NCI-H774 (cell line): ENCODE results near the gene FAR2.
A peak's percentile ranks its signal among the peaks of the same experiment; 100 is the strongest.
"Not testable (repeated sequence)": the region's sequence is repeated elsewhere in the genome, so short reads cannot be mapped to it uniquely, and the experiment has no call there.

Experiments
- DNase-seq: peaks from one replicate; lab custom pipeline; 2025; lab: John Stamatoyannopoulos, UW

The FAR2 gene

GRCh38 chr12:29281371-29282005 lies 132.4 kb downstream of the FAR2 start:
- DNase-seq: no peak

- DNase-seq: no peak
These were observed 133.1 kb downstream of the FAR2 start for GRCh38 chr12:29282031-29282816.

DNA sequence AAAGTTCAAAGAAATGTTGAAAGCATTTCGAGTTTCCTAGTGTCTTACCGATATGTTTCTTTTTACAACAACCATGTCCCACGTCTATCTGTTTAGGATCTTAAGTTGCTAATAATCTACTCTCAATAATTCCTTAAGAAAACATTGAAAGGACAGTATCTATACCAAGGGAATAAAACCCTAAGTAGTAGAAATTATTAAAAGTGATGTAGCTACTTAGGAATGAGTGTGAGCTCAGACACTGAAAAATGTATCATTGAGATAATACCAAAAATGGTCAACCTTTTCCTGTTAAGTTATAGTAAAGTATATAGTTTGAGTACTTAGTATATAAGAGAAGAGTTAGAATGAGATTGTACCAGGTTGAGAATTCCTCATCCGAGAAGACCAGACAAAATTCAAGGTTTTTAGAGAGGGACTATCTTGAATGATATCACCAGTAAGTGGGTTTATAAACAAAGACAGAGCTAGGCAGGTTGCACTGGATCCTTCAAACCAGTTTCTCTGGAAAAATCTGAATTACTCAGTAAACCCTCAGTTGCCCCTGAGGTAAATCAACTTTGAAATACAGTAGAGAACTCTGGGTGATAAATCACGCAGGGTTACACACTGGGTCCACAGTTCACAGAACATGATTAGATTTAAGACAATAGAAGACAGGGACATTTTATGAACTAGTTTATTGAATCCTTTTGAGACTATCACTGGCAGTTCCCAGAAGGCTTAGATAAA lies 135.1 kb downstream of the FAR2 start:
- no peak for DNase-seq

DNA sequence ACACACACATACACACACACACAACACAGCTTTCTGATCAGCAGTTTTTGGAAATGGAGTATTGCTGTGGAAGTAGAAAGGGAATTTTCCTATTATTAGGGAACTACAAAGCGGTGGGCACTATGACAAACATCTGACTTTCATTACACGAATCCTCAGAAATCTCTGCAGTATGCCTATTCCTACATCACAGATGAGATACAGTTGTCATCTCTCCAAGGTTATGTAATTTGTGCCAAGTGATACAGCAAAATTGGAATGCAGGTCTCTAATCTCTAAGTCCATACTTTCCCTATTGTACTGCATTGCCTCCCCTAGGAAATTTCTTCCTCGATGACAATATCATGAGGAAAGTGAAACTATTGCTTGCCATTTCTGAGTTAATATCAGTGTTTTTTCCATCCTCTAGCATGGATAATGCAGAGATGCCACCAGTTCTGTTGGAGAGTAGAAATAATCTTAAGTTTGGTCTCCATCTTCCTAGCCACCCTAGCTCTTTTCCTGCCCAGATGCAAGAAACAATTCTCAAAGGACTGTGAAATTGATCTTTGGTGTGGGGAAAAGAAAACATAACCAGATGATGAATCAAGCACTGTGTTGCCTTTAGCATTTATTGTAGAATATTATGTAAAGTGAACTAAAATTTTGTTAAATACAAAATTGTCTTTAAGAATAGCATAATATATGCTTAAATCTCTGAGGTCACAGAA lies 137.2 kb downstream of the FAR2 start:
- DNase-seq: no peak

DNA sequence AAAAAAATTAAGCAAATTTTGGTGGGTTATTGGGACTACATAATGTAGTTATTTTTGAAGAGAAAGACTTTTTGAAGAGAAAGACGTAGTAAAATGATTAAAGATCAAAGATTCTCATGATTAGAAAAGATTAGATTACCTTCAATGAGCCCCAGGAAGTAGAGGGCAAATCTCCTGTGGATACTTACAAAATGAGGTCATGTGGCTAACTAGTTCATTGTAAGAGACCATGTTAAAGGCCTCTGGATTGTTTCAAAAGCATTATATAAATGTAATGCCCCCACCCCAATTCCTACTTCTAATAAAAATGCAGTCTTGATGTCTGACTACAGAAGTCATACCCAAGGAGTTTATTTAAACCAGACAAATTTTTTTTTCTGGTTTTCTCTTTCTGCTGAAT lies 138.5 kb downstream of the FAR2 start:
- no peak for DNase-seq

GRCh38 chr12:29288031-29288430 lies 139.0 kb downstream of the FAR2 start:
- no peak for DNase-seq

GRCh38 chr12:29290475-29290874 lies 141.4 kb downstream of the FAR2 start:
- DNase-seq: not testable (repeated sequence)

DNA sequence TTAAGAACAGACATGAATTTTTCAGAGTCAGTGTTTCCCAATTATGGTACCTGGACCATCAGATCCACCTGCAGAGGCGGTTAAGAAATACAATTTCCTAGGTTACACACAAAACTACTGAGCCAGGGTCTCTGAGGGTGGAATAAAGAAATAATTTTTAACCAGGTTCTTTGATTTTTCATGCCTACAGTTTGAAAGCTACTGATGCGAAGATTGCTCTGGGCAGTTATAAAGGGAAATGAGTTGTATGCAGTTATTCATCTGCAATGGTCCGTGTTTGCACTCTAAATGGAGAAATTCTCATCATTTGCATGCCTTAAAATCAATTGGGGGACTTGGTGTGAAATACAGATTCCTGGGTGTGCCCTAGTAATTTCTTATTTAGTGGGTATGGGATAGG lies 142.1 kb downstream of the FAR2 start:
- DNase-seq: no peak

- no peak for DNase-seq
These were observed 150.6 kb downstream of the FAR2 start for GRCh38 chr12:29299633-29300032.

GRCh38 chr12:29301114-29301513 lies 152.0 kb downstream of the FAR2 start:
- DNase-seq: no peak

DNA sequence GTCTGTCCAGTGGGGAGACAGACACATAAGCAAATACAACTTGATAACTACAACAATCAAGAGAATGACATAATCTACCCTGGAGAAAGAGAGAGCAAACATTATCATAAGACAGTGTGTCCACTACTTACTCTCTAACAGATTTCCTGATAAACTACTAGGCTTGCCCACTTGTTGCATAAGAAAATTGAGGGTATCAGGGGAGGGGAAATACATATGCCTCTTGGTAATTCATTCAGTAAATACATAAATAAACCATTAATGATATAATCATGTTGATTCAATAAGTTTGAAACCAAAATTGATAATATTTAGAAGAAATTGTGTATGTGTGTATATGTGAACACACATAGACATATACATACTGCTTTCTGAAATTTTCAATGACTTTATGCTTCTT lies 155.3 kb downstream of the FAR2 start:
- no peak for DNase-seq

DNA sequence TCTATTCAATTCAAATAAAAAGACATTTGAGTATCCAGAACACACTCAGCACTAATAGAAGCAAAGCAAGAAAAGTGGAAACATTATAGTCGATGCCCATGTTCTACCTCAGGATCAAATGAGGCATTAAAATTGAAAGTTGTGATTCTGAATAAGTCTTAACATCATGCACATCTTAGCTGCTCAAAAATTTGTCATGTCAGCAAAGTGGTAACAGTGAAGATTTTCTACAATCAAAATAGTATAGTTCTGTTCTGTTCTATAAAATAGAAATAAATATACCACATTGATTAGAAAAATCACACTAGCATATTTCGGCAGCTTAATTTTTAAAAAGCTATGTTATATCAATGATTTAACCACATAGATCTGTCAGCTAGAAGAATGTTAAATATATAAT lies 157.2 kb downstream of the FAR2 start:
- DNase-seq: no peak

GRCh38 chr12:29306682-29307081 lies 157.6 kb downstream of the FAR2 start:
- DNase-seq: no peak

GRCh38 chr12:29309320-29309902 lies 160.3 kb downstream of the FAR2 start:
- no peak for DNase-seq

DNA sequence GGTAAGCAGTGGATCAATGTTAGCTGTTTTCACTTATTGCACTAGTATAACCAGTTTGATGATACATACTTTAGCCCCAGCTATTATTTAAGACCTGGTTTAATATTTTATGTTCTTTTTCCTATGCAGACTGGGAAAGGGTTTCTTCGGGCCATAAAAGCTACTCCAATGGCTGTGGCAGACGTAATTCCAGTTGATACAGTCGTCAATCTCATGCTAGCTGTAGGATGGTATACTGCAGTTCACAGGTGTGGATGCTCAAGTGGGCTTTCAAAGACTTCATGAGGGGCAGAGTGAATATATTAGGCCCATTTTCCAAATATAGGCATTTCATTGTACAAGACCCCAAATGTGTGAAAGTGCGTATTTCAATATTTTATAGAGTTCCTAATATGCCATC lies 161.8 kb downstream of the FAR2 start:
- DNase-seq: no peak

- no peak for DNase-seq
These were observed 165.3 kb downstream of the FAR2 start for GRCh38 chr12:29314416-29314815.

- DNase-seq: no peak
These were observed 167.7 kb downstream of the FAR2 start for GRCh38 chr12:29316752-29317151.

DNA sequence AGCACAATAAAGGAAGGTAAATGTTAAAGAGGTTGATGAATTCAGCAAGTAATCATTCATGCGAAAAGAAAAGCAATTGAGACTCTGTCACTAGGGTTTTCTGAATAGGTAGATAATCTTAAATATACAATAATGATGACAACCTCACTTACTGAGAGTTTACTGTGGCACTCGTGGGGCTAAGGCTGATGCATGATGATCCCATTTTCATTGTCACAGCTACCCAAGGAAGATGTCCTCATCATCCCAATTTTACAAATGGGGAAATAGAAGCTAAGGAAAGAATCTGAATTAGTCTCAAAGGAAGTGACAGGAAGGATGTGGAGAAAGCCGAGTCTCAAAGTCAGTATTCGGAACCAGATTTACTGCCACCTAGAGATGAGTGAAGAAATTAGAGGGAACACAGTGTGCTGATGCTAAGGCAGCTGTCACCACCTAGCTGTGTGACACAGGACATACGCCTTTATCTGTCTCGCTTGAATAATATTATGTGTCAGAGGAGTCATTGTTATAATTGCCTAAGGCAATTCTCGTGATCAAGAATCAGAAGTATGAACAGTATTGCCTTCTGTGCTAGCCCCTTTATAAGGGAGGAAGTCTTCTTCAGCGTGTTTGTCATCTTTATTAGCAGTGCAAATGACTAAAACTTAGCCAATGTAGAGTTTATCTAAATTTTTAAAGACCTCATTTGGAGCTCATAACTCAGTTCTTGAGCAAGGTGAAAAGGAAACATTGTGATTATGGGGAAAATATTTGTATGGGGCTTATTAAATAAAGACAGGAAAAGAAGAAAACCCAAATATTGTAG lies 168.7 kb downstream of the FAR2 start:
- DNase-seq: peak; percentile 37

GRCh38 chr12:29320295-29321085 lies 171.4 kb downstream of the FAR2 start:
- DNase-seq: no peak

DNA sequence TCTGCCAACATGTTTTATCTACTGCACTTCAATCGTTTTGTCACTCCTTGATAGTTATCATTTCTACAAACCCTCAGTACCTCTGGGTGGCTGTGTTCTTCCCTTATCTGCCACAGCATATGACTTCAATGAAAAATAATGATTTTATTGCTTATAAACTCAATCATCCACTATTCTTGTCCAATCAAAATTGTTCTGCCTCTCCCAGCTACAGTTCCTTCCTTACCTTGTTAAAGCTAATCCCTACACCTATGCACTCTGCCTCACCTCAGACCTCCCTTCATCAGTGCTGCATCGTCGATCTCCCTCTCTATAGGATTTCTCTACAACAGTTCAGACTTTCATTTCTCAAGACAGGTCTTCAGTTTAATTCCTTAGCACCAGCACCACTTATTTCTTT lies 173.1 kb downstream of the FAR2 start:
- DNase-seq: no peak
